ENCODE results near the gene MAMDC4. TPM values are rescaled to one million over a fixed set of nuclear protein-coding genes. Genes with fewer than 3 reads are reported as not detected.

The MAMDC4 gene
- total and polyA plus RNA-seq, 2 experiments from 2014 or later, result 1.7 to 6.8 TPM

DNA sequence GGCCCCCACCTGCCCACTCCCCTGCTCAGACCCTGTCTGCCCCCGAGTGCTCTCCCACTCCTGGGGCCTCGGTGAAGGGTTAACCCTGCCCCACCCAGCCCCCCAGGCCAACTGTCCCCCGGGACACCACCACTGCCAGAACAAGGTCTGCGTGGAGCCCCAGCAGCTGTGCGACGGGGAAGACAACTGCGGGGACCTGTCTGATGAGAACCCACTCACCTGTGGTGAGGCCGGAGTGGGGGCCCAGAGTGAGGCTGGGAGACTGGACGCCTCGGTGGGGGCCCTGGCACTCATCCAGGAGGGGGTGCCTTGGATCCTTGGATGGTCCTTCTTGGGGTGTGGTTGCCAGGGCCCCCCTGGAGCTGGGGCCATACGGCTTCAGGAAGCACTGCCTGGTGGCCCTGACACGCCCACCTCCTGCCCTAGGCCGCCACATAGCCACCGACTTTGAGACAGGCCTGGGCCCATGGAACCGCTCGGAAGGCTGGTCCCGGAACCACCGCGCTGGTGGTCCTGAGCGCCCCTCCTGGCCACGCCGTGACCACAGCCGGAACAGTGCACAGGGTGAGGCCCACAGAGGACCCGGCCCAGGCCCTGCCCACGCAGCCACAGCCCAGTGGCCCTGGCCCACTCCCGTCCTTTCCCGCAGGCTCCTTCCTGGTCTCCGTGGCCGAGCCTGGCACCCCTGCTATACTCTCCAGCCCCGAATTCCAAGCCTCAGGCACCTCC is 2.1 kb downstream of the MAMDC4 start:
- H3K4me3 ChIP-seq, result no peak overlapping the region
- no peaks in the 10 kb centered on the region for H3F3A ChIP-seq (replicated peaks; ENCODE audit: low read depth)
- no peak overlapping the region for H2AFZ ChIP-seq
- ATAC-seq, result no peak
- no peak overlapping the region for H3K27ac ChIP-seq (ENCODE audit: low read depth)
- no peaks in the 10 kb centered on the region for H3K79me2 ChIP-seq (replicated peaks; ENCODE audit: insufficient read depth)
- no peak overlapping the region for H3K4me2 ChIP-seq
- 0 out of 2 replicates have a peak, but pooled peaks cover 3% of the 10 kb centered on the region for H4K20me1 ChIP-seq (replicated peaks; ENCODE audit: insufficient read depth)
- Mint-ChIP-seq H3K27me3 (ENCODE audit: insufficient read depth, low read depth, poor library complexity) (peaks cover 3% of the 10 kb centered on the region), H3K36me3 (ENCODE audit: low read depth) (peaks cover 2% of the 10 kb centered on the region; the same call in 2 of the 3 replicates), H3K9me3 (no peaks in the 10 kb centered on the region), H3K4me1 (no peaks in the 10 kb centered on the region; the same call in 2 of the 3 replicates), H3K27ac (no peak overlapping the region), H3K4me3 (no peak overlapping the region)
- no peaks in the 10 kb centered on the region; the same call in 1 of the 2 replicates for H3K4me1 ChIP-seq (ENCODE audit: insufficient read depth)
- no peaks in the 10 kb centered on the region; the same call in 1 of the 2 replicates for H3K36me3 ChIP-seq (ENCODE audit: insufficient read depth)
- no peaks in the 10 kb centered on the region for H3K27me3 ChIP-seq (ENCODE audit: insufficient read depth)
- H3K9me2 ChIP-seq (ENCODE audit: insufficient read depth), result no peaks in the 10 kb centered on the region
- TF ChIP-seq CREB1 (CRISPR knock-in tag; IDR thresholded peaks at IDR 0.05; ENCODE audit: low read depth) (no peak), POLR2AphosphoS5 (IDR thresholded peaks at IDR 0.05; ENCODE audit: low read depth) (no peak), ZNF331 (CRISPR knock-in tag; IDR thresholded peaks at IDR 0.05; ENCODE audit: low read depth) (no peak), REST (IDR thresholded peaks at IDR 0.05; ENCODE audit: unreplicated experiment) (no peak), JUNB (IDR thresholded peaks at IDR 0.05; ENCODE audit: unreplicated experiment) (no peak), ETS1 (IDR thresholded peaks at IDR 0.05) (no peak), NANOG (IDR thresholded peaks at IDR 0.05; ENCODE audit: borderline replicate concordance) (no peak)
- DNase-seq (ENCODE audit: low spot score), result no peak

DNA sequence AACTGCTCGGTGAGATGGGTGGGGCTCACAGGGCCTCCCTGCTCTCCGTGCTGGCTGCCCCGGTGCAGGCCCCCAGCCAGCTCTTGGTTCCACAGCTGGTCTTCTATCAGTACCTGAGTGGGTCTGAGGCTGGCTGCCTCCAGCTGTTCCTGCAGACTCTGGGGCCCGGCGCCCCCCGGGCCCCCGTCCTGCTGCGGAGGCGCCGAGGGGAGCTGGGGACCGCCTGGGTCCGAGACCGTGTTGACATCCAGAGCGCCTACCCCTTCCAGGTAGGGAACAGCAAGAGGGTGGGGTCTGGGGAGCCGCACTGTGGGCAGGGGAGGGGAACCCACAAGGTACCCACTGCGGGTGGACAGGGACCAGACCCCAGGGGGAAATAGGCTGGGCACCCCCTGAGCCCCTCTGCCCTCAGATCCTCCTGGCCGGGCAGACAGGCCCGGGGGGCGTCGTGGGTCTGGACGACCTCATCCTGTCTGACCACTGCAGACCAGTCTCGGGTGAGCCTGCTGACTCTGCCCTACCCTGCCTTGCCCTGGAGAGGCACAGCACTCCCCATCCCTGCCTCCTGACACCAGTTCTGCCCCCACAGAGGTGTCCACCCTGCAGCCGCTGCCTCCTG is 2.8 kb downstream of the MAMDC4 start:
- Histone ChIP-seq H3K4me2 (no peak overlapping the region), H3K4me3 (no peak overlapping the region), H3K4me1 (ENCODE audit: insufficient read depth) (no peaks in the 10 kb centered on the region; the same call in 1 of the 2 replicates), H3K27ac (ENCODE audit: low read depth) (no peak overlapping the region), H2AFZ (no peak overlapping the region), H3K79me2 (replicated peaks; ENCODE audit: insufficient read depth) (no peaks in the 10 kb centered on the region), H3K27me3 (ENCODE audit: insufficient read depth) (no peaks in the 10 kb centered on the region), H3K9me2 (ENCODE audit: insufficient read depth) (no peaks in the 10 kb centered on the region), H3K36me3 (ENCODE audit: insufficient read depth) (no peaks in the 10 kb centered on the region; the same call in 1 of the 2 replicates), H3F3A (replicated peaks; ENCODE audit: low read depth) (no peaks in the 10 kb centered on the region), H4K20me1 (replicated peaks; ENCODE audit: insufficient read depth) (no peaks in the 10 kb centered on the region)
- no peaks in the 10 kb centered on the region for H3K9me3 Mint-ChIP-seq
- DNase-seq (ENCODE audit: low spot score) (no peak), ATAC-seq (no peak)
- no peak overlapping the region for H3K4me3 Mint-ChIP-seq
- H3K36me3 Mint-ChIP-seq (ENCODE audit: low read depth), result peaks cover 2% of the 10 kb centered on the region; the same call in 2 of the 3 replicates
- H3K27ac Mint-ChIP-seq, result no peak overlapping the region
- no peaks in the 10 kb centered on the region for H3K4me1 Mint-ChIP-seq
- H3K27me3 Mint-ChIP-seq (ENCODE audit: insufficient read depth, low read depth, poor library complexity), result peaks cover 3% of the 10 kb centered on the region
- TF ChIP-seq JUNB (IDR thresholded peaks at IDR 0.05; ENCODE audit: unreplicated experiment), result no peak
- TF ChIP-seq, protein P1, sequence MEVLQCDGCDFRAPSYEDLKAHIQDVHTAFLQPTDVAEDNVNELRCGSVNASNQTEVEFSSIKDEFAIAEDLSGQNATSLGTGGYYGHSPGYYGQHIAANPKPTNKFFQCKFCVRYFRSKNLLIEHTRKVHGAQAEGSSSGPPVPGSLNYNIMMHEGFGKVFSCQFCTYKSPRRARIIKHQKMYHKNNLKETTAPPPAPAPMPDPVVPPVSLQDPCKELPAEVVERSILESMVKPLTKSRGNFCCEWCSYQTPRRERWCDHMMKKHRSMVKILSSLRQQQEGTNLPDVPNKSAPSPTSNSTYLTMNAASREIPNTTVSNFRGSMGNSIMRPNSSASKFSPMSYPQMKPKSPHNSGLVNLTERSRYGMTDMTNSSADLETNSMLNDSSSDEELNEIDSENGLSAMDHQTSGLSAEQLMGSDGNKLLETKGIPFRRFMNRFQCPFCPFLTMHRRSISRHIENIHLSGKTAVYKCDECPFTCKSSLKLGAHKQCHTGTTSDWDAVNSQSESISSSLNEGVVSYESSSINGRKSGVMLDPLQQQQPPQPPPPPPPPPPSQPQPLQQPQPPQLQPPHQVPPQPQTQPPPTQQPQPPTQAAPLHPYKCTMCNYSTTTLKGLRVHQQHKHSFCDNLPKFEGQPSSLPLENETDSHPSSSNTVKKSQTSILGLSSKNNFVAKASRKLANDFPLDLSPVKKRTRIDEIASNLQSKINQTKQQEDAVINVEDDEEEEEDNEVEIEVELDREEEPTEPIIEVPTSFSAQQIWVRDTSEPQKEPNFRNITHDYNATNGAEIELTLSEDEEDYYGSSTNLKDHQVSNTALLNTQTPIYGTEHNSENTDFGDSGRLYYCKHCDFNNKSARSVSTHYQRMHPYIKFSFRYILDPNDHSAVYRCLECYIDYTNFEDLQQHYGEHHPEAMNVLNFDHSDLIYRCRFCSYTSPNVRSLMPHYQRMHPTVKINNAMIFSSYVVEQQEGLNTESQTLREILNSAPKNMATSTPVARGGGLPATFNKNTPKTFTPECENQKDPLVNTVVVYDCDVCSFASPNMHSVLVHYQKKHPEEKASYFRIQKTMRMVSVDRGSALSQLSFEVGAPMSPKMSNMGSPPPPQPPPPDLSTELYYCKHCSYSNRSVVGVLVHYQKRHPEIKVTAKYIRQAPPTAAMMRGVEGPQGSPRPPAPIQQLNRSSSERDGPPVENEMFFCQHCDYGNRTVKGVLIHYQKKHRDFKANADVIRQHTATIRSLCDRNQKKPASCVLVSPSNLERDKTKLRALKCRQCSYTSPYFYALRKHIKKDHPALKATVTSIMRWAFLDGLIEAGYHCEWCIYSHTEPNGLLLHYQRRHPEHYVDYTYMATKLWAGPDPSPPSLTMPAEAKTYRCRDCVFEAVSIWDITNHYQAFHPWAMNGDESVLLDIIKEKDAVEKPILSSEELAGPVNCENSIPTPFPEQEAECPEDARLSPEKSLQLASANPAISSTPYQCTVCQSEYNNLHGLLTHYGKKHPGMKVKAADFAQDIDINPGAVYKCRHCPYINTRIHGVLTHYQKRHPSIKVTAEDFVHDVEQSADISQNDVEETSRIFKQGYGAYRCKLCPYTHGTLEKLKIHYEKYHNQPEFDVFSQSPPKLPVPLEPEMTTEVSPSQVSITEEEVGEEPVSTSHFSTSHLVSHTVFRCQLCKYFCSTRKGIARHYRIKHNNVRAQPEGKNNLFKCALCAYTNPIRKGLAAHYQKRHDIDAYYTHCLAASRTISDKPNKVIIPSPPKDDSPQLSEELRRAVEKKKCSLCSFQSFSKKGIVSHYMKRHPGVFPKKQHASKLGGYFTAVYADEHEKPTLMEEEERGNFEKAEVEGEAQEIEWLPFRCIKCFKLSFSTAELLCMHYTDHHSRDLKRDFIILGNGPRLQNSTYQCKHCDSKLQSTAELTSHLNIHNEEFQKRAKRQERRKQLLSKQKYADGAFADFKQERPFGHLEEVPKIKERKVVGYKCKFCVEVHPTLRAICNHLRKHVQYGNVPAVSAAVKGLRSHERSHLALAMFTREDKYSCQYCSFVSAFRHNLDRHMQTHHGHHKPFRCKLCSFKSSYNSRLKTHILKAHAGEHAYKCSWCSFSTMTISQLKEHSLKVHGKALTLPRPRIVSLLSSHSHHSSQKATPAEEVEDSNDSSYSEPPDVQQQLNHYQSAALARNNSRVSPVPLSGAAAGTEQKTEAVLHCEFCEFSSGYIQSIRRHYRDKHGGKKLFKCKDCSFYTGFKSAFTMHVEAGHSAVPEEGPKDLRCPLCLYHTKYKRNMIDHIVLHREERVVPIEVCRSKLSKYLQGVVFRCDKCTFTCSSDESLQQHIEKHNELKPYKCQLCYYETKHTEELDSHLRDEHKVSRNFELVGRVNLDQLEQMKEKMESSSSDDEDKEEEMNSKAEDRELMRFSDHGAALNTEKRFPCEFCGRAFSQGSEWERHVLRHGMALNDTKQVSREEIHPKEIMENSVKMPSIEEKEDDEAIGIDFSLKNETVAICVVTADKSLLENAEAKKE (CRISPR knock-in tag; IDR thresholded peaks at IDR 0.05), result no peak

Measured in GM23338 (cell line).